Stimulated activated memory B cell treated with anti-CD40 and anti-IgM and Interleukin-4, amounts not matched to agents 10 μg/mL and 1 μg/mL and 100 μg/mL, for 72 hours (primary cell): ENCODE data around the gene RBL1.
A peak's percentile ranks its signal among the peaks of the same experiment; 100 is the strongest.

ENCODE experiments used
- ATAC-seq: fragments of 150-1000 bp; cut with Tn5 transposase; 2 replicates; pipeline ENCODE4 v1.10.0; 2021
- H3K27ac Mint-ChIP-seq: one replicate; pipeline ENCODE4 v1.8.0; 2022; ENCODE audit warnings: mild to moderate bottlenecking, mixed read lengths
- H3K27me3 Mint-ChIP-seq: one replicate; pipeline ENCODE4 v1.8.0; 2022; ENCODE audit warnings: mixed read lengths
- H3K36me3 Mint-ChIP-seq: one replicate; pipeline ENCODE4 v1.8.0; 2022; ENCODE audit warnings: mixed read lengths
- H3K4me1 Mint-ChIP-seq: one replicate; pipeline ENCODE4 v1.8.0; 2022; ENCODE audit warnings: mixed read lengths
- H3K4me3 Mint-ChIP-seq: one replicate; pipeline ENCODE4 v1.8.0; 2022; ENCODE audit warnings: mild to moderate bottlenecking, moderate library complexity, mixed read lengths
- H3K9me3 Mint-ChIP-seq: one replicate; pipeline ENCODE4 v1.8.0; 2022; ENCODE audit warnings: mixed read lengths

The RBL1 gene

DNA sequence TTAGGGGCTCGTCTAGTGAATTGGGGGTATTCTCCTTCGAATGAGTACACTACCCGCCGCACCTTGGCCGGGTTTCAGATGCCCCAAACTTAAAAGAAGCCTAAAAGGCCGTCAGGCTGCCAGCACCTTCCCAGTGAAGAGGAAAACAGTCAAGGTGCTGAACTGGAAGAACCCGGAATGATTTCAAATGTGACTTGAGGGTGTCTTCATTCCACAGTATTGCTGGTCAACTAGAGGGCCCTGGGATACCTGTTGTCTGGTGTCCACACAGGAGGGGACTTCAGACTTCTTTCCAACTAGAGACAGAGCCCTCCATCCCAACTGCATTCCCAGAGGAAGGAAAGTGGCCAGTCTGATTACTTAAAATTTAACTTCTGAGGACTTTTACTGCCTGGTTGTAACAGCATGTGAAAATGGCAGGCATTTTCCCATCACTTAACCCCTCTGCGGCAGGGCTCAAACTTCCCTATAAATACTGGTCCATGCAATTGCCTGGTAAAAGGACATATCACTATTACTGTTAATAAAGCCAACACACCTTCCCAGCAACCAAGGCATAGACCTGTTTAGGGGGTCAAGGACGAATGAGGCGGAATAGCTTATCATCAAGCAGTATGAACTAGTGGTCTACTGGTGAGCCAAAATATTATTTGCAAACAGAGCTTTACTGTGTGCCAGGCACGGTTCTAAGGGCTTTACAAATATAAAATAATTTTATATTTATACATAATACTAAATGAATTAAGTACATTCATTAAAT is 143.6 kb downstream of the RBL1 start:
- peak overlapping the region; percentile 80 for H3K27ac Mint-ChIP-seq
- H3K27me3 Mint-ChIP-seq = no peaks in the 10 kb centered on the region
- H3K36me3 Mint-ChIP-seq = no peaks in the 10 kb centered on the region
- no peak for ATAC-seq
- no peaks in the 10 kb centered on the region for H3K9me3 Mint-ChIP-seq
- H3K4me3 Mint-ChIP-seq = peak overlapping the region; percentile 84
- H3K4me1 Mint-ChIP-seq = peaks cover 25% of the 10 kb centered on the region

DNA sequence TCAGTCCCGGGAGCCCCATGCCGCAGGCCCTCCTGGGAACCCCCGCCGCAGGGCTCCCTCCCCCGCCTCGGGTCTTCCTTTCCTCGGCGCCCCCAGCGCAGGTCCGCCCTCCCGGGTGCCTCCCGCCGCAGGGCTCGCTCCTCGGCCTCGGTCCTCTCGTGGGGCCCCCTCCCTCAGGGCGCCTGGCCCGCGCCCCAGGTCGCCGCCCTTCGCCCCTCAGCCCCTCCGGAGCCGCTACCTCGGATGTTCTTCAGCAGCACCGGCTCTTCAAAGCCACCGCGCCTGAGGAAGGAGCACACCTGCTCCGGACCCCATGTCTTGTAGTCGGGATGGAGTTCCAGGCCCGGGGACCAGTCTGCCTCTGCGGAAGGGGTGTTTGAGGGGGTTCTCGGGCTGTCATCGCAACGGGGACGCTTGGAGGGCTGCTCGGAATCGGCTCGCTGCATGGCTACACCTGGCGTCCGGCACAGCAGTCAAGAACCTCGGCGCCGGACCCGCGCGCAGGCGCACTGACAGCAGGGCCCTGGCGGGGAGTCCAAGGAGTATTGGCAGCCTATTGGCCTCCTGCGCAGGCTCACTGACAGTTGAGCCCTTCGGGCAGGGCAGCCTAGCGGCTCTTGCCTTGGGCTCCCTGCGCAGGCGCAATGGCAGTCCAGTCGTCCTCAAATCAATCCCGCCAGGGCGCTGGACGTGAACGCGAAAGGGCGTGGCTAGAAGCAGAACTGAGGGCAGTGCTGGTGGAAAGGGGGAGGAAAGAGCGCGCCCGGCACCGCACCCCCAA is 144.4 kb downstream of the RBL1 start, which contains the start of gene SAMHD1:
Gene SAMHD1, minus strand, starts transcription at position 511 of the 781 bp plus-strand sequence. Its CDS starts 65 bp downstream, at position 446.
- Mint-ChIP-seq H3K27me3 (no peaks in the 10 kb centered on the region), H3K27ac (peak within 1 kb of the TSS; percentile 80), H3K4me1 (peaks cover 30% of the 10 kb centered on the region), H3K4me3 (peak within 1 kb of the TSS; percentile 84), H3K9me3 (no peaks in the 10 kb centered on the region), H3K36me3 (no peaks in the 10 kb centered on the region)
- ATAC-seq = peak; percentile 98

DNA sequence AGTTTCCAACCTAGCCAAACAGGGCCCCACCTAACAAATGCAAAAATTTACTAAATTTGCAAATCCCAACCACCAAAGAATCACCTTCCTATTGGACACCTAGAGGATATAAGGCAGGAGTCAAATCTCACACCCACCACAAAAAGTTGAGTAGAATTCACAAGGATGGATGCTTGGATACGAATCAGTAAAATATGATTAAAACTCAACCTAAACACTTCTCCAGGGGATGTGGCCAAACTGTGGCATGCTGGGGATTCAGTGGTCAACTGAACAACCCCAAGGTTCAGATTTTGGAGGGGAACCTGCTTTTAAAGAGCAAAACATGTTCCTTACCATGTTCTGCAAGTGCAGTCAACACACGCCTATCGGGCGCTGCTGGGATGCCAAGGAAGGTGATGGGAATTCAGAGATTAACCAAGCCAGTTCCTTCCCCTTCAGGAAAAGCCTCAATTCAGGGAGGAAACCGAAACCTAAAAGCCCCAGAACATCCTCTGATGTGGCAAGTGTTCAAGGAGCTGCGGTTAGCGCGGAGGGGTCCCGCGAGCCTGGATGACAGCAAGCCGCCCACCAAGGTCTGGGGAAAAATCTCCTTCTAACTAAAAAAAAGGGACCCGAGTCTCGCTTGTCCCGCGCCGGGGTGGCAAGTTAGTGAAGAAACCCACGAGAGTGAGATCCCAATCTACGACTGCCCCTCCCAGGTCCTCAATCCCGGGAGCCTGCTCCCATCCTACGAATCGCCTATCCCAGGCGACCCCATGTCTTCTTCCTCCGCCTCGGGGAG is 145.2 kb downstream of the RBL1 start:
- no peaks in the 10 kb centered on the region for H3K9me3 Mint-ChIP-seq
- no peak for ATAC-seq
- H3K27ac Mint-ChIP-seq = peak overlapping the region; percentile 80
- H3K4me3 Mint-ChIP-seq = peak overlapping the region; percentile 84
- no peaks in the 10 kb centered on the region for H3K27me3 Mint-ChIP-seq
- no peaks in the 10 kb centered on the region for H3K36me3 Mint-ChIP-seq
- H3K4me1 Mint-ChIP-seq = peaks cover 30% of the 10 kb centered on the region
